ENCODE data around the gene DDR2.

DNA sequence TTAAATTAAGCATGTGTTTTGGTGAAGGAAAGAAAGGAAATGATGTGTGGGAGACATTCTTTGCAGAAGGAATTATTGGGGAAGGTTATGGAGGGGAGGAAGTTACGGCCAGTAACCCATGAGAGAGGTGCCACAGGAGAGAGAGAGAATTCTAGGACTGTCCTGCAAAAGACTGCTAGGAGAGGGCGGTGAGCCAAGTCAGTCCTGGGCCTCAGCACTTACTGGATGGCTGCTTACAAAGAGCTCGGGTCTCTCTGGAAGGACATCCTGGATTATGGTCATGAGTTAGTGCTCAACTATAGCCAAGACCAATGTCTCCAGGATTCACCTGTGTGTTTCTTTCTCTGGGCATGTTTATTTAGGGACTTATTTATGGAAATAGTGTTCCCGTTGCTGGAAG, 83.9 kb downstream of the DDR2 start:
- TF ChIP-seq, protein P1, sequence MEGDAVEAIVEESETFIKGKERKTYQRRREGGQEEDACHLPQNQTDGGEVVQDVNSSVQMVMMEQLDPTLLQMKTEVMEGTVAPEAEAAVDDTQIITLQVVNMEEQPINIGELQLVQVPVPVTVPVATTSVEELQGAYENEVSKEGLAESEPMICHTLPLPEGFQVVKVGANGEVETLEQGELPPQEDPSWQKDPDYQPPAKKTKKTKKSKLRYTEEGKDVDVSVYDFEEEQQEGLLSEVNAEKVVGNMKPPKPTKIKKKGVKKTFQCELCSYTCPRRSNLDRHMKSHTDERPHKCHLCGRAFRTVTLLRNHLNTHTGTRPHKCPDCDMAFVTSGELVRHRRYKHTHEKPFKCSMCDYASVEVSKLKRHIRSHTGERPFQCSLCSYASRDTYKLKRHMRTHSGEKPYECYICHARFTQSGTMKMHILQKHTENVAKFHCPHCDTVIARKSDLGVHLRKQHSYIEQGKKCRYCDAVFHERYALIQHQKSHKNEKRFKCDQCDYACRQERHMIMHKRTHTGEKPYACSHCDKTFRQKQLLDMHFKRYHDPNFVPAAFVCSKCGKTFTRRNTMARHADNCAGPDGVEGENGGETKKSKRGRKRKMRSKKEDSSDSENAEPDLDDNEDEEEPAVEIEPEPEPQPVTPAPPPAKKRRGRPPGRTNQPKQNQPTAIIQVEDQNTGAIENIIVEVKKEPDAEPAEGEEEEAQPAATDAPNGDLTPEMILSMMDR (IDR thresholded peaks at IDR 0.05): no peak
- TF ChIP-seq EZH2phosphoT487 (IDR thresholded peaks at IDR 0.05): no peak
- no peak for TF ChIP-seq EZH2 (IDR thresholded peaks at IDR 0.05)
